ENCODE measurements around the gene NOVA2.

The NOVA2 gene

DNA sequence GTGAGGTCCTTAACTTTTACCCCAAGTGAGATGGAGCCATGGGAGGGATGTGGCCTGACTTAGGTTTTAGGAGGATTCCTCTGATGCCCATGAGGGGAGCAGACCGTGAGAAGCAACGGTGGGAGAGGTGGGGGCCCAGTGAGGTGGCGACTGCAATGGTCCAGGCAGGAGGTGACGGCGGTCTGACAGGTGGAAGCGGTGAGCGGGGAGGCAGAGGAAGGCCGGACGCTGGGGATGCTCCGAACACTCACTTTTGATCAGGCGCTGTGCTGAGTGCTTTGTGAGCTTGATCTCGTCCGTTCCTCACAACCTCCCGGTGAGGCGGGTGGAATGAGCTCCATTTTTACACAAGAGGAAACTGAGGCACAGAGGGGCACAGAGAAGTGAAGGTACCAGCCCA is 11.6 kb downstream of the NOVA2 start:
- DNase-seq (ENCODE audit: low read depth) = no peak

DNA sequence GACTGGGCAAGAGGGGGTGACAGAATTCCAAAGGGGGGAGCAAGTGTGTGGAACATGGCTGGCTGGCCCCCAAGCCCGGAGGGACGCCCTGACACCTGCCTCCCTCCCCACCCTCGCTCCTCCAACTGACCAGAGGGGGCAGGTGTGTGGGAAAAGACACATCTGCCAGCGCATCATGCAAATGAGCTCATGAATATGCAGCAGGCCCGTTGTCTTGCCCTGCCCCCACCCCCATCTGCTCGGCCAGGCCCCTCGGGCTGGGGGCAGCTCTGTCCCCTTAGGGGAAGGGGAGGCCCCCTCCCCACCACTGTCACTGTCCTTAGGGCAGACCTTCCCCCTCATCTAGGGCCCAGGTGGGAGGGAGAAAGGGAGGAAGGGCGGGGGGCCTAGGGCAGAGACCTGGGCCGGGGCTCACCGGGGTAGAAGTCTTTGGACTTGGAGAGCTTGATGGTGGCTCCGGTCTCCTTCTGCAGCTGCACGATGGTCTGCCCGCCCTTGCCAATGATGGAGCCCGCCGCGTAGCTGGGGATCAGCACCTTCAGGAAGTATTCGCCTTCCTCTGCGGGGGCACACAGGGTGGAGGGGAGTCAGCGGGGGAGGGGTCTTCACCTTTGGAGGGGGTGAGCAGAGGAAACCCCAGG is 12.9 kb downstream of the NOVA2 start:
- no peak for DNase-seq (ENCODE audit: low read depth)

DNA sequence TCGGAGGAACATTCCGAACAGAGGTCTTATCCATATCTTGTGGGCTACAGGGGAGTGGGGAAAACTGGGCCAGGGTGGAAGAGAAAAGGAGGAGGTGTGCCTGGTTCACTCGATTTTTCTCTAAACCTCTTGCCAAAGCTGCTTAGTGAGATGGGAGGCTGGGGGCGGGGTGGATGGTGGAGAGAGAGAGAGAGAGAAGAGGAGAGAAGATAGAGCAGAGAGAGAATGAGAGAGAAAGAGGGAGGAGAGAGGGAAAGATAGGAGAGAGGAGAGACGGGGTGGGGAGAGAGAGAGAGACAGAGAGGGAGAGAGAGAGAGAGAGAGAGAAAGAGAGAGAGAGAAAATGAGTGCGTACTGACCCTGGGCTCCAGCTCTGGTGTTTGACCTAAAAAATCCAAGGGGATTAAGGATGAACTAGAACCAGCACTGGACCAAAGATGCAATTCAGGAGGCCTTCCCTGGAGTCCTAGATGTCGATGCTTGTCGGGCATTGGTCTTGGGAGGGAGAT is 14.1 kb downstream of the NOVA2 start:
- no peak for DNase-seq (ENCODE audit: low read depth)

DNA sequence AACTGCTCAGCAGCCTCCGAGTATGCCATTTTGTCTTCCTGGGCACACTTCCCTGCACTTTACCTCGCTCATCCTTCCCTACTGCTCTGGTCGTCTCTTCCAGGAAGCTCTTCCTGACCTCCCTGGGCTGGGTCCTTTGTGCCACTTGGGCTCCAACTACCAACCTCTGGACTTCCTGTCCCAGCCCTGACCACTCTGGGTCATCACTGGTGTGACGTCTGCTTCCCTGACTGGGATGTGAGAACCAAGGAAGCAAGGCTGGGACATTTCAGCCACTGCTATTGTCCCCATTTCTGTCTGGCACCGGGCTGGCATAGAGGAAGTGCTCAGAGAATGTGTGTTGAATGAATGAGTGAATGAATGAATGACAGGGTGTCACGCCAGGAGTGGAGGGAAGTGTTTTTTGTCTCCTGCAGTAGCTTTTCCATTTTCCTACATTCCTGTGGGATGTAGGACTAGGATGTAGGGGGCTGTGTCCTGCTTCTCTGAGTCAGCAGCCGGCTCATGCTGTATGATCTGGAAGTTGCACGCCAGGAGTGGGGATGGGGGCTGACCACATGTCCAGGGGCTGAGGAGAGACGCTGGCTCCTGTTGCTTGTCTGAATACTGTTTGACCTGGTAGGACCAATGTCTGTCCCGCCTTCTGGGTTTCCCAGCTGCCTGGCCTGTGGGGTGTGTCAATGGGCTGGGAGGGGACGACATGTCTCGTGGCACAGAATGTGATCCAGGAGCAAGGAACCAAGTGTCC is 14.7 kb downstream of the NOVA2 start:
- DNase-seq (ENCODE audit: low read depth) = no peak

DNA sequence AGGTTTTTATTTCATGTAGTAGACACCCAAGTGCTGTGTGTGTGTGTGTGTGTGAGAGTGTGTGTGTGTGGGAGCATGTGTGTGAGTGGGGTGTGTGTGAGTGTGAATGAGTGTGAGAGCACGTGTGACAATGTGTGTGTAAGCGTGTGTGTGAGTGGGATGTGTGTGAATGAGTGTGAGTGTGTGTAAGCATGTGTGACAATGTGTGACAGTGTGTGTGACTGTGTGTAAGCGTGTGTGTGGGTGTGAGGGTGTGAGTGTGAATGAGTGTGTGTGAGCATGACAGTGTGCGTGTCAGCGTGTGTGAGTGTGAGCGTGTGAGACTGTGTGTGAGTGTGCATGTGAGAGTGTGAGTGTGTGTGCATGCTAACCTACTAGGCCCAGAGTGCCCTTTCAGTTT is 15.3 kb downstream of the NOVA2 start:
- no peak for DNase-seq (ENCODE audit: low read depth)

DNA sequence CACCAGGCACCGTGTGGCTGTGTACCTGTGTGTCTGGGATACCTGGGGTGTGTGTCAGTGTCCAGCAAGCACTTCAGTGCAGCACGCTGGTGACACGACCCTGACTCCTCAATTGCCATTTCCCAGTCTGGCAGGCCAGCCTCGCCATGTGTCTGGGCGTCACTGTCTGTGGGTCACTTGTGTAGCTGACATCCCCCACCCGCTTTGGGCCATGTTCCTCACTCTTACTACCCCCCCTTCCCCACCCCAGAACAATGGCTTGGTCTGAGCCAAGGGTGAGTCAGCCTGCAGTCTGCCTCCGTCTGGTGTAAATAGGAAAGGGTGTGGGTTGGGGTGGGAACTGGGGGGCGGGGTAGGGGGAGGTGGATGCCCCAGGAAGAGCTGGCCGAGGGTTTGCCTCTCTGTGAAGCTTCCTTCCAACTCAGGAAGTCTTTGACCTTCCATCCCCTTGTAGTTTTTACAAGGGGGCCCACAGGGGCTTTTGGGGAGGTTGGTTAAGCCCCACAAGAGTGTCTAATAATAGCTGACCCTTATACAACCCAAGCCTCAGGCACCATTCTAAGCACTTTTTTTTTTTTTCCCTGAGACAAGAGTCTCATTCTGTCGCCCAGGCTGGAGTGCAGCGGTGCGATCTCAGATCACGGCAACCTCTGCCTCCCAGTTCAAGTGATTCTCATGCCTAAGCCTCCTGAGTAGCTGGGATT is 17.6 kb downstream of the NOVA2 start:
- no peak for DNase-seq (ENCODE audit: low read depth)

DNA sequence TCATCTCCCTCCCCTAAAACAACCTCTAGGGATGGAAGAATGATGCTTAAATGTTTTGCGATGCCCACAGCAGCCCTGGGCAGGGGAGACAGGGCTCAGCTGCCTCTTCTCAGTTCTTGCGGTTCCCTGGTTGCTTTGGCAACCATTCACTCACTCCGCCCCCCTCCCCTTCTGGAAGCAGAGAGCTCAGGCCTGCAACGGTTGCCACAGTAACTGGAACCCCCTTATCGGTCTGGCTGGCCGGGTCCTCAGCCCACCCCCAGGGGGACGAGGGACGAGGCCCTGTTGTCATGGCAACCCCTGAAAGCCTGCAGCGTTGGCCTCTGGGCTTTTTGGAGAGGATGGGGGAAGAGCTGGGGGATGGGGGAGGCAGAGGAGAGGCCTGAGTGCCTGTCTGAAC is 19.5 kb downstream of the NOVA2 start:
- no peak for DNase-seq (ENCODE audit: low read depth)

DNA sequence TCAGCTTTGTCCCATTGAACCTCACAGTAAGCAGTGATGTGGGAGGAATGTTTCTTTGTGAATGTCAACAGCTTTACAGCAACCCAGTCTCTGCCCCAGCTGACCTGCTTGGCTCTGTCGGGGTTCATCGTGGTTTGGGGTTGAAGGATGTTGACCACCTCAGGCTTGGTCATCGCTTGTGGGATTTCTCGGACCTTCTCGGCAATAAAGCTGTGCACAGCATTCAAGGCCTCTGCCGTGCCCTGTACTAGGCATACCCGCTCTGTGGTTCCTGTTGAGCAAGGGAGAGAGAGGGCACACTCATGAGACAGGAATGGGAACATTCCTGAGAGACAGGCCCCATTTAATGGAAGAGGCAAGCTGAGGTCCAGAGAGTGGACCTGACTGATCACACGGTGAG is 20.0 kb downstream of the NOVA2 start:
- DNase-seq (ENCODE audit: low read depth) = no peak

DNA sequence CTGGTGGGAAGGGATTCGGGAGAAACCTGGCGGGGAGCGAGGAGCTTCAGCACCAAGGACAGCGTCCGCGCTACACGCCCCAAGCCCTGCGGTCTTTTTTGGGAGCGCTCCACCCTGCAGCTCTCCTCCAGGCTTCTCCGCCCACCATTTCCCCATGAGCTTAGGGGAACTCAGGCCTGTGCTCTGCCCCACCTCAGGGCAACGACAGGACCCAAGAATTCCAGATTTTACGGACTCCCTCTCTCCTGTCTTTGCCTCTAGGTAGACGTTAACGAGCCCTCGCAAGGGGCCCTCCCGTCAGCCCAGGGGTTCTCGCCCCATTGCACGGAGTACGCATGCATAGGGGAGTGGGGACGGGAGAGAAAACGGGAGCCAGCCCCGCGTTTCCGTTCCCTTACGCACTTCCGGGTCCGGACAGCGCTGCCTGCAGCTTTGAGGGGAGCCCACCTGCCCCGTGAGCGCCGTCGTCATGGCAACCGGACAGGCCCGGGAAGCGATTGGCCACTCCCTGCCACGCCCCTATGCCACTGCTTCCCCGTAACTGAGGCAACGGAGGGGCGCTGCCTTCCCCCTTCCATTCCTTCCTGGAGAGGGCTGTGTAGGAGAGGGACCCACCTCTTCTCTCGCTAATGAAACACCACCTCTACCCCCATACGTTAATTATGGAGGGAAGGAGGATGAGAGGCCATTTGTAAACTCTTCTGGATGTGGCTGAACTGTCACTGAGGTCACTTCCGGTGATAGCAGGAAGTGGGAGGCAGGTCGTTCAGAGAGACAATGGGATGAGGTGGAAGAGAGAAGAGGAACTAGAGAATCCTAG is 20.8 kb downstream of the NOVA2 start:
- peak; percentile 15 for DNase-seq (ENCODE audit: low read depth)

DNA sequence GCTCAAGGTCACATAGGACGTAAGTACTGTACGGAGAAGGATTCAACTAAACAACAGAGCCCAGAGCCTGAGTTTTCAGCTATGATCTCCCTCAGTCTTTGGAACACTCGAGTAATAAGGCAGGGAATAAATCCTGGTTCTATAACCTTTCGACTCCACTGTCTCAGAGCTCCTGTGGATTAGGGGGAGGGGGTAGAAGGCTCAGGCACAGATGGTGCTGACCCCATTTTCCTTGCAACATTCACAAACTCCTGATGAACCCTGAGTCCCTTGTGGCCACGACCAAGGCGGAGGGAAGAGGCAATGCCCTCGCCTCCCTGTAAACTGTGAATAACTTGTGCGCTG is 21.4 kb downstream of the NOVA2 start:
- DNase-seq (ENCODE audit: low read depth) = no peak

DNA sequence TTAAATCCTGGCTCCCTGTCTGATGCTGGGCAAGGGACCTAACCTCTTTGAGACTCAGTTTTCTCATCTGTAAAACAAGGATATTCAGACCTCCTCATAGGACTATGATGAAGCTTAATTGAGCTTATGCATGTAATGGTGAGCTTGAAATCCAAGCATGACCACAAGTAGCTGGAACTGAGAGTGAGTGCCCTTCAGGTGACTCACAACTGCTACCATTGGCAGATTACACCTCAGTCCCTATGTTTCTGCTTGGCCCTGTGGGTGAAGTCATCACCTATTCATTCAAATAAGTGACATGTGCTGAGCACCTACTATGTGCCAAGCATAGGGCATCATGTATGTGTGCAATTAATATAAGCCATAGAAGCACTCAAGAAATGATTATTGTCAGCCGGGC is 25.7 kb downstream of the NOVA2 start:
- DNase-seq (ENCODE audit: low read depth) = no peak

DNA sequence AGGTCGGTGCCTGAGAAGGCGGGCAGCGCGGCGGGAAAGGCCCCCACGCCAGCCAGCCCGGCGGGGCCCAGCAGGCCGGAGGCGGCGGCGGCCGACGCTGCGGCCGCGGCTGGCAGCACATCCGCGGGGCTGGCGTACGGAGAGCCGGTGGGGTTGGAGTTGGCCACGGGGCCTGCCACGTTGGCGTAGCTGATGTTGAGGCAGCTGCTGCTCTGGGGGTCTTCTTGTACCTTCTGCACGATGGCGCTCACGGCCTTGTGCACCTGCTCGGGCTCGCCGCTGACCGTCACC is 33.2 kb downstream of the NOVA2 start:
- no peak for DNase-seq (ENCODE audit: low read depth)

DNA sequence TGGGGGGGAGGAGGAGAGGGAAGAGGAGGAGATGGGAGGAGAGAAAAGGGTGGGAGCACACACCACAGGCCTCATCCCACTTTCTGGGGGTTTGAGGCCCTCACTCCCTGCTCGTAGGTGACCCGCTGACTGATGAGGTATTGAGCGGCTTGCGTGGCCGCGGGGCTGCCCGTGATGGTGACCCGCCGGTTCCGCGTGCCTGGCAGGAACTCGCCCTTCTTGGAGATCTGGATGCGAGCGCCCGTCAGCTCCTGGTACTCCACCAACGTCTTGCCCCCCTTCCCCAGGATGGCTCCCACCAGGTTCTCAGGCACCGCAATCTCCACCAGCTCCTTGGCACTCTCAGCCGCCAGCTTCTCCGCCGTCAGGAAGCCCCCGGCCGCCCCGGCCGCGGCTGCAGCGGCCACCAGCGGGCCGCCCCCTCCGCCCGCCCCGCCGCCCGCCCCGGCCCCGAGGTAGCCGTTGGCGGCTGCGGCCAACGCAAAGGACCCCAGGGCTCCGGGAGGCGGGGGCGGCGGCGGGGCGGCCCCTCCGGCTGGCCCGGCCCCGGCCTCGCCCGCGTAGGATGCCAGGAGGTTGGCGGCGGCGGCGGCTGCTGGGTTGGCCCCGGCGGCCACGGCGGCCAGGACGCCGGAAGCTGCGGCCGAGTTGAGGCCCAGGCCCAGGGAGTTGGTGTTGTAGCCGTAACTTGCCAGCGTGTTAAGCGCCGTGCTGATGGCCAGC is 33.7 kb downstream of the NOVA2 start:
- DNase-seq (ENCODE audit: low read depth) = no peak

DNA sequence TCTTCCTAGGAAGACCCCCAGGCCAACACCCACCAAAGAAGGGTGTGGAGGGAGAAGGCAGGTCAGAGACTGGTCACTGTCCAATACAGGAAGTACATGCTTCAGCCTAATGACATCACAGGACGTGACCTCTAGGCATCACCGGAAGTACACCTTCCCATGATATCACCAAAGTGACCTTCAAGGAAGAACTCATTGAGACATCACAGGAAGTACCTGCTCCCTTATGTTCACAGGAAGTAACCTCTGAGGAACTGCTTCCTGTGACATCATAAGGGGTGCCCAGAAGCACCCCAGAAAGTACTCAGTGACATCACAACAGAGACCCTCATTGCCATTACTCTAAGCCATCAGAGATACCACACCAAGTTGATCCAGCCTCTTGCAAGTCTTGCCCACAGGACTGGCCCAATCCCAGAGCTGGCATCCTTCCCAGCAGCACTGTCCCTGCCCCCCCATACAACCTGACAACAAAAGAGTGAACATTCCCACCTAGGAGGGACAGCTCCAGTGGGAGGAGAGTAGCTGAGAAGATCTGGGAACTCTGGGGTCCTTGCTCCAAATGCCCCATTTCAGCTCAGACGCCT is 34.8 kb downstream of the NOVA2 start:
- no peak for DNase-seq (ENCODE audit: low read depth)

DNA sequence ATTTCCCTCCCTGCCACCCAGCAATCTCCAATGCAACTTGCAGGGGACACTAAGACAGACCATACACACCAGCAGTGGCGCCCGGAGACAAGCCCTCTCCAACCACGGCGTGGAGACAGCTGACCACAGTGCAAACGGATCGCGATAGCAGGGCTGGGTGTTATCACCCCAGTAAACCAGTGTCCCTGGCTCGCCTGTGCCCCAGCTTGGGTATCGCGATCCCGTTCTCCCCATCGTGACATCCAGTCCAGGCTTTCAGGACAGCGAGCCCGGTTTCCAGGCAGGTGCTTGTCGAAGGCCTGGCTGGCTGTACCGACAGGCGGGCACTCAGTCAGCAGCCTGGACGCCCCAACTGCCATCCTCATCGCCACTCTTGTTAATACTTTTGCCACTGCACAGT is 38.4 kb downstream of the NOVA2 start:
- no peak for DNase-seq (ENCODE audit: low read depth)

DNA sequence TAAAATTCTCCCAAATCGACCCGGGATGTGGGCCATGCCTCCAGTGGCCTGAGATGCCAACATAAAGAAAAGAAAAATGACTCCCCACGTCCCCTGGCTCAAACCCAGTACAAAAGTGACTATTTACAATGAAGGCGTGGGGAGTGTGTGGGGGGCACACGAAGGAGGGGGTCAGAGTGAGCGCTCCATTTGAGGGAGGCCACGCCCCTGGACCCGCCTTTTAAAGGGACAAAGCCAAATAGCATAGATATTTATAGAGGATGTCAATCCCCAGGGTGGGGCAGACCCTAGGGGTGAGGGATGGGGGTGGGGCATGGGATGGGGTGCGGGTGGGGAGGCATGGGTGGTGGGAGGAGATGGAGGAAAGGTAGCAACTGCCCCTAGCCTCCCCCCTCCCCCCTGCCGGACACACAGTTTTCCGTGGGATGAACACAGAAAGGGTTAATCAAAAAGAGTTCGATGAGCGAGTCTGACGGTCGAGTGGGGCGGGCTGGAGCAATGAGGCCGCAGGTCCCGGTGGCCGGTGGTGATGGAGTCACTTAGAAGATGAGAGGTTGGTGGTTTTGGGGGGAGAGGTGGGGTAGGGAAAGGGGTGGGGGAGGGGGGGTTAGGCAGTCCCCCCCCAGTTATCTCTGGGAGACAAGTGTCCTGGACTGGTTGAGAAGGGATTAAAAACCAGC is 39.0 kb downstream of the NOVA2 start:
- no peak for DNase-seq (ENCODE audit: low read depth)

DNA sequence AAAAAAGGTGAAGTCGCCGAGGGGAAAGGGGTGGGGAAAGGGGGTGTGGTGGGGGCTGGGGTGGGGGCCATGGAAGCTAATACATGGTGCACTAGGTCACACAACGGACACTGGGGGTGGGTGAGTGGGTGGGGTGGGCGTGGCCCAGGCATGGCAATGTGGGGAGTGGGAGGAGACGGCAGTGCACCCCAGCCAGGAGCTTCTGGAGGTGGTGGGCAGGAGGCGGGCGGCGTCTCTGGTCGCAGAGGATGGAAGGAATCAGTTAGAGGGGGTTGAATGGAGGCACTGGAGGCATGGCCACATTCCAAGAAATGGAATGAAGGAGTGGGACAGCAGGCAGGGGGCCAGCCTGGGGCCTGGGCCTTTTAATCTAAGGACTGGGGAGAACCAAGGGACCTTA is 39.9 kb downstream of the NOVA2 start:
- no peak for DNase-seq (ENCODE audit: low read depth)

DNA sequence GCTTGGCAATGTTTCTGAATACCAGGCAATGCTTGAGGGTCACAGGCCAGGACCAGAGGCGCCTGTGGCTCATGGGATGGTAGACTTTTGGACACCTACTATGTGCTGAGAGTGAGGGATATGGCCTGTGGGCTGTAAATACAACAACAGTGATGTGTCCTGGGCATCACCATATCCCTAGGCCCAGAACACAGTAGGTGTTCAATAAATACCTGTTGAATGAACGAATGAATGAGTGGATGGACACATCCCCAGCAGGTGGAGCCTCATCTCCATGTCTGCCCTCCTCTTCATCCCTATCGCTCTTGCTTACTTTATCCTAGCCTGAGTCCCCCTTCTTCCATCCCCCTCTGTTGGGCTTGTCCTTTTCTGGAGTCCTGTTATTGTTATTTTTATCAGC is 42.6 kb downstream of the NOVA2 start:
- DNase-seq (ENCODE audit: low read depth) = no peak

DNA sequence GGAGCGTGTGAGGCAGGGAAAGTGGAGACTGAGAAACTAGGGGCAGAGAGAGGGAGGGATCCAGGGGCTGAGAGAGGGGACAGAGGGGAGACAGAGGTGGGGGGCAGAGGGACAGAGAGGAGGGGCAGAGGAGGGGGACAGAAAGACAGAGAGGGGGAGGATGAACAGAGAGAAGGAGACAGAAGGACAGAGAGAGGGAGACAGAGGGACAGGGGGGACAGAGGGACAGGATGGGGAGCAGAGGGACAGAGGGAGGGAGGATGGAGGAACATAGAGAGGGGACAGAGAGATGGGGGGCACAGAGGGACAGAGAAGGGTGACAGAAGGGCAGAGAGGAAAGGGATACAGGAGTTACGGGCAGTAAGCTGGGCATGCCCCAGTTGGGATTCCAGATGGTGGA is 44.4 kb downstream of the NOVA2 start:
- DNase-seq (ENCODE audit: low read depth) = no peak

DNA sequence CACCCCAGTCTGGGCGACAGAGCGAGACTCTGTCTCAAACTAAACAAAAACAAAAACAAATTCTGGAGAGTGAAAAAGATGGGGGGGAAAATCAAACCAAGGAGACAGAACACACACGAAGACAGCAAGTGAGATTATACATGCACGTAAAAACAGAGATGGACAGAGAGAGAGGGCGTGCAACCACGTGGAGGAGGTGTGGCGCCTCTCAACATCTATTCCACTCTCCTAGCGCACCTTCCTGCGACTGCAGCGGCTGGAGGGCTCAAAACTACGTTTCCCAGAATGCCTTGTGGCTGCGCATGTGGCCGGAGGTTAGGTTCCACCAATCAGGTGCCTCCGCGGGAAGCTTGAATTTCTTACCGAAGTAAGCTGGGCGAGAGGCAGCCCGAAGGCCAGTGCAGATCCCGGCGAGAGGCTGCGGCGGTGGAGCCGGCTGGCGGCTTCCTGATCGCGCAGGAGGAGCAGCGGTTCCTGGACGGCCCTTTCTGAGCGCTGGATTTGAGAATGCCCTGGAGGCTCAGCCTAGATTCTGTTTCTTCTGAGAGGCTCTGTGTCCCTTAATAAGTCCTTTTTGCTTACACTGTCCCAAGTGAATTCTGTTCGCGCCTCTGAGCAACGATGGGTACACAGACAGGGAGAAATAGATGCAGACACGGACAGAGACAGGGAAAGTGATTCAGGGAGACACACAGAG is 46.0 kb downstream of the NOVA2 start:
- peak; percentile 48 for DNase-seq (ENCODE audit: low read depth)

Data from GM04504 (cell line).